Loucy (cell line): ENCODE data around the gene MRPS14.

Source experiments
- H2AFZ ChIP-seq: fragments of 200-600 bp; sonication (generic); 2 replicates; pipeline ENCODE4 v1.6.0; 2016; ENCODE audit warnings: antibody characterized with exemption, mild to moderate bottlenecking, low read length, moderate library complexity
- H3F3A ChIP-seq: fragments of 200-600 bp; 2 replicates; pipeline ENCODE4 v1.6.0; 2016; ENCODE audit warnings: antibody characterized with exemption, low read depth, mild to moderate bottlenecking
- H3K27me3 ChIP-seq: fragments of 200-600 bp; sonication (generic); 2 replicates; pipeline ENCODE4 v1.6.1; 2014; ENCODE audit warnings: low read length, mild to moderate bottlenecking; ENCODE audit not compliant: insufficient read depth, poor library complexity, severe bottlenecking
- H3K36me3 ChIP-seq: fragments of 200-600 bp; sonication (generic); 2 replicates; pipeline ENCODE4 v1.6.1; 2016; ENCODE audit warnings: low read length; ENCODE audit not compliant: insufficient read depth
- H3K4me1 ChIP-seq: fragments of 200-600 bp; sonication (generic); 2 replicates; pipeline ENCODE4 v1.5.1; 2014; ENCODE audit warnings: low read length, mild to moderate bottlenecking; ENCODE audit not compliant: insufficient read depth, poor library complexity, severe bottlenecking
- H3K4me2 ChIP-seq: fragments of 200-600 bp; sonication (generic); 2 replicates; pipeline ENCODE4 v1.6.0; 2014; ENCODE audit warnings: antibody characterized with exemption, low read length, low read depth, mild to moderate bottlenecking; ENCODE audit not compliant: poor library complexity, severe bottlenecking
- H3K4me3 ChIP-seq: fragments of 200-600 bp; sonication (generic); 2 replicates; pipeline ENCODE4 v1.5.1; 2014; ENCODE audit warnings: low read length, mild to moderate bottlenecking, mixed read lengths; ENCODE audit not compliant: poor library complexity, severe bottlenecking
- H3K79me2 ChIP-seq: fragments of 200-600 bp; sonication (generic); 2 replicates; pipeline ENCODE4 v1.6.1; 2014; ENCODE audit warnings: low read length; ENCODE audit not compliant: insufficient read depth
- H3K9ac ChIP-seq: fragments of 200-600 bp; sonication (generic); 2 replicates; pipeline ENCODE4 v1.6.0; 2014; ENCODE audit warnings: mild to moderate bottlenecking, low read depth, low read length, moderate library complexity; ENCODE audit not compliant: poor library complexity, severe bottlenecking
- H3K9me2 ChIP-seq: fragments of 200-600 bp; sonication (generic); replicated peaks from 2 replicates; pipeline ENCODE4 v1.6.1; 2016; ENCODE audit warnings: low read depth, low read length, mixed read lengths
- H3K9me3 ChIP-seq: fragments of 200-600 bp; sonication (generic); 2 replicates; pipeline ENCODE4 v1.6.1; 2014; ENCODE audit warnings: mild to moderate bottlenecking, antibody characterized with exemption, low read length, low read depth; ENCODE audit not compliant: insufficient read depth
- H4K20me1 ChIP-seq: fragments of 200-600 bp; sonication (generic); 2 replicates; pipeline ENCODE4 v1.6.0; 2014; ENCODE audit warnings: antibody characterized with exemption, low read length, mild to moderate bottlenecking; ENCODE audit not compliant: insufficient read depth, poor library complexity, severe bottlenecking
- EZH2phosphoT487 ChIP-seq: fragments of 200-600 bp; IDR thresholded peaks from 2 replicates; pipeline ENCODE4 v1.6.1; 2018; ENCODE audit warnings: antibody characterized with exemption, mild to moderate bottlenecking, moderate library complexity, borderline replicate concordance
- TF ChIP-seq, protein P1 (sequence below): fragments of 200-600 bp; sonication (generic); conservative IDR thresholded peaks from 2 replicates; pipeline ENCODE4 v1.5.1; 2014; ENCODE audit warnings: mild to moderate bottlenecking, antibody characterized with exemption, low read length

The MRPS14 gene

DNA sequence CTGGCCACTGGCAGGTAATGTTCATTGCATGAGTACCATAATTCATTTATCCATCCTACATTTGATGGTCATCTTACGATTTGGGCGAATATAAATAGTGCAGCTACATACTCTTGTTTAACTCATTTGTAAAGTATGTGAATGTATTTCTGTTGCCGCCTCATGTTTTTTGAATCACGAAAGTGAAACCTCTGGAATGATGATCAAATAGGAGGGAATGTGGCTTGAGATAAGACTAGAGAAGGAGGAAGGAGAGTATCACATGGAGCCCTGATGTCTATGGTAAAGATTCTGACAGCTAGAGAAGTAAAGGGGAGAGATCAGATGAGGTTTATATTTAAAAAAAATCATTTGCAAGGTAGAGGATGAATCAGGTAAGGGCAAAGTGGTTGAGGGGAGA, 8.0 kb downstream of the MRPS14 start:
- no peak overlapping the region for H3K4me2 ChIP-seq
- no peaks in the 10 kb centered on the region for H3K9me2 ChIP-seq
- H3K4me3 ChIP-seq, result no peak overlapping the region
- peaks cover 3% of the 10 kb centered on the region for H4K20me1 ChIP-seq
- no peaks in the 10 kb centered on the region for H3K27me3 ChIP-seq
- H3K79me2 ChIP-seq, result no peaks in the 10 kb centered on the region; the same call in none of the 2 replicates
- no peaks in the 10 kb centered on the region for H3K4me1 ChIP-seq
- H3F3A ChIP-seq, result no peaks in the 10 kb centered on the region
- H3K36me3 ChIP-seq, result peaks cover 71% of the 10 kb centered on the region
- TF ChIP-seq, protein P1, sequence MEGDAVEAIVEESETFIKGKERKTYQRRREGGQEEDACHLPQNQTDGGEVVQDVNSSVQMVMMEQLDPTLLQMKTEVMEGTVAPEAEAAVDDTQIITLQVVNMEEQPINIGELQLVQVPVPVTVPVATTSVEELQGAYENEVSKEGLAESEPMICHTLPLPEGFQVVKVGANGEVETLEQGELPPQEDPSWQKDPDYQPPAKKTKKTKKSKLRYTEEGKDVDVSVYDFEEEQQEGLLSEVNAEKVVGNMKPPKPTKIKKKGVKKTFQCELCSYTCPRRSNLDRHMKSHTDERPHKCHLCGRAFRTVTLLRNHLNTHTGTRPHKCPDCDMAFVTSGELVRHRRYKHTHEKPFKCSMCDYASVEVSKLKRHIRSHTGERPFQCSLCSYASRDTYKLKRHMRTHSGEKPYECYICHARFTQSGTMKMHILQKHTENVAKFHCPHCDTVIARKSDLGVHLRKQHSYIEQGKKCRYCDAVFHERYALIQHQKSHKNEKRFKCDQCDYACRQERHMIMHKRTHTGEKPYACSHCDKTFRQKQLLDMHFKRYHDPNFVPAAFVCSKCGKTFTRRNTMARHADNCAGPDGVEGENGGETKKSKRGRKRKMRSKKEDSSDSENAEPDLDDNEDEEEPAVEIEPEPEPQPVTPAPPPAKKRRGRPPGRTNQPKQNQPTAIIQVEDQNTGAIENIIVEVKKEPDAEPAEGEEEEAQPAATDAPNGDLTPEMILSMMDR, result no peak
- no peak for TF ChIP-seq EZH2phosphoT487
- no peak overlapping the region for H2AFZ ChIP-seq
- no peak overlapping the region for H3K9ac ChIP-seq
- no peaks in the 10 kb centered on the region for H3K9me3 ChIP-seq

DNA sequence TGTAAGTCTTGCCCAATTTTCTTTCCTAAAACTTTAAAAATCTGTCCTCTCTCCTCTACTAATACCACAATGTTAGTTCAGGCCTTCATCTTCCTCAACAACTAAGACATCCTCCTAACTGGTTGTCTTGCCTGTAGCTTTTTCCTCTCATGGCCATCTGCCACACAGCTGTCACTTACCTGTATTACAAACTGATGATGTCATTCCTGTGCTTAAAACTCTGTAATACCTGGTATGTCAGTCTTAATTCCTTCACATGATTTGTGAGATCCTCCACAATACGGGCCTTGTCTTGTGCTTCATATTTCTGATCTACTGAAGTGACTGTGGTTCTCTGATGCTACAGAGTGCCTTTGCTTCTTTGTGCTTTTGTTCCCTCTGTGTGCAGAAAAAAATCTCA, 9.8 kb downstream of the MRPS14 start:
- H3F3A ChIP-seq, result no peaks in the 10 kb centered on the region
- H3K36me3 ChIP-seq, result peaks cover 87% of the 10 kb centered on the region
- H2AFZ ChIP-seq, result no peak overlapping the region
- TF ChIP-seq, protein P1, result no peak
- no peak for TF ChIP-seq EZH2phosphoT487
- H3K9me3 ChIP-seq, result no peaks in the 10 kb centered on the region
- H3K79me2 ChIP-seq, result peaks cover 3% of the 10 kb centered on the region
- no peak overlapping the region for H3K4me3 ChIP-seq
- no peak overlapping the region for H3K9ac ChIP-seq
- H3K4me1 ChIP-seq, result no peaks in the 10 kb centered on the region
- H3K27me3 ChIP-seq, result no peaks in the 10 kb centered on the region
- no peak overlapping the region for H3K4me2 ChIP-seq
- no peaks in the 10 kb centered on the region for H3K9me2 ChIP-seq
- peaks cover 5% of the 10 kb centered on the region for H4K20me1 ChIP-seq

DNA sequence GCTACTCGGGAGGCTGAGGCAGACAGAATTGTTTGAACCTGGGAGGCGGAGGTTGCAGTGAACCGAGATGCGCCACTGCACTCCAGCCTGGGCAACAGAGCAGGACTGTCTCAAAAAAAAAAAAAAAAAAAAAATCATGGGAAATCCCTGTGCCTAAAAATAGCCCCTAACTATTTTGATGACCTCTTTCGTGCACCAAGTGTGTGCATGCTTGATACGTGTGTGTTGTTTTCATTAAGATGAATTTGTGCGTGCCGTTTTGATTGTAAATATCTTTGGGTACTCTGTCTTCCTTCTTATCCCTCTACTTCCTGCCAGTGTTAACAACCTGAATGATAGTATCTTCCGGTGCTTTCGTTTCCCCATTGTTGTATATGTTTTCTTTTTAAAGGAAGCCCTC, 13.7 kb downstream of the MRPS14 start:
- peaks cover 27% of the 10 kb centered on the region for H3K4me1 ChIP-seq
- no peaks in the 10 kb centered on the region for H3K9me3 ChIP-seq
- no peak overlapping the region for H3K4me3 ChIP-seq
- peaks cover 42% of the 10 kb centered on the region for H3K79me2 ChIP-seq
- no peak overlapping the region for H3K4me2 ChIP-seq
- no peaks in the 10 kb centered on the region for H3K27me3 ChIP-seq
- H3F3A ChIP-seq, result no peaks in the 10 kb centered on the region
- no peak for TF ChIP-seq EZH2phosphoT487
- TF ChIP-seq, protein P1, result no peak
- H3K9me2 ChIP-seq, result no peaks in the 10 kb centered on the region
- H2AFZ ChIP-seq, result no peak overlapping the region
- H3K9ac ChIP-seq, result no peak overlapping the region
- peaks cover 43% of the 10 kb centered on the region for H4K20me1 ChIP-seq
- peaks cover 92% of the 10 kb centered on the region for H3K36me3 ChIP-seq
